ENCODE data around the gene SRRD.

The SRRD gene

GRCh38 chr22:26453812-26454500 lies 29.7 kb upstream of the SRRD start:
- DNase-seq (ENCODE audit: low spot score), result peak; percentile 74

DNA sequence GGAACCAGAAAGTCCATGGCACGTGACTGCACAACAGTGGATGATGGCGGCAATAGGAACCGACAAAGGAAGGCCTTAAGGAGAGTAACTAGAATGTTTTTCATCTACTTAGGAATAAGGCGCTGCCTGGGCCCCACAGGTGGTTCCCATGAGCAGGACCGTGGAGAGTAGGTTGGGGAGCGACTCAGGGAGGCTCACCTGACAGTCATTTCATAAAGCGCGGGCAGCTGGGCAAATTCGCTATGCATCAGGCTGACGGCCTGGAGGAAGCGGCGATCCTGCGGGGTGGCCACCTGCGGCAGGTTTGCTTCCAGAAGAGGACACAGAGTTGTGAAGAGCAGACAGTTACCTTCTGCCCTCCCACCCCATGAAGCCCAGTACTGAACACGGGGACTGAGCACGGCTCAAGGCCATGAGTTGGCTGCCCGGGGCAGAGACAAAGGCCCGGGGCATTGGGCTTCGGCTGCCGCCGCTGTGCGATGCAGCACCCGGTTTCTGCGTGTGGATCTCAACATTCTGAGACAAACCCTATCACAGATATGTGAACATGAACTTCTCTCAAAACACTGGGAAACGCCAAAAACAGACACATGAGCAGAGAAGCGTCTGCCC lies 25.9 kb upstream of the SRRD start:
- no peak for DNase-seq (ENCODE audit: low spot score)

GRCh38 chr22:26460202-26460601 lies 23.5 kb upstream of the SRRD start:
- no peak for DNase-seq (ENCODE audit: low spot score)

- DNase-seq (ENCODE audit: low spot score), result peak; percentile 78
Measured at GRCh38 chr22:26461188-26461810, 22.4 kb upstream of the SRRD start.

GRCh38 chr22:26462051-26462450 lies 21.6 kb upstream of the SRRD start:
- no peak for DNase-seq (ENCODE audit: low spot score)

DNA sequence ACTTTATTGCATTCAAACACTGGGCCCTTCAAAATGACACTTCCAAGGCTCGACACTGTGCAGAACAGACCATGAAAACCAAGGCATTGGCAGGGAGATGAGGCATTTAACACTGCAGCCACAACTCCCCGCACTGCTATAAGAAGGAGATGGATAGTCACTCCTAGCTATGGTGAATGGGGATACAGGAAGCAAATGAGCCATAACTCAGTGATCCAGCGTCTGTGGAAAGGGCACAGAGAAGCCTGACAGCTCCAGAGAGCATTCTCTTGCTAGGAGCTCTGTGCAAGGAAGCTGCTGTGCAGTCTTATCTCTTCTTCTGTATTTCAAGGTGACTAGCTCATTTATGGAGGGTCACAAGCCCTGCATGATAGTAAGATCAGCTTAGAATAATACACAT lies 21.0 kb upstream of the SRRD start:
- DNase-seq (ENCODE audit: low spot score), result no peak

GRCh38 chr22:26463101-26463661 lies 20.5 kb upstream of the SRRD start:
- no peak for DNase-seq (ENCODE audit: low spot score)

GRCh38 chr22:26463688-26464087 lies 20.0 kb upstream of the SRRD start:
- DNase-seq (ENCODE audit: low spot score), result no peak

DNA sequence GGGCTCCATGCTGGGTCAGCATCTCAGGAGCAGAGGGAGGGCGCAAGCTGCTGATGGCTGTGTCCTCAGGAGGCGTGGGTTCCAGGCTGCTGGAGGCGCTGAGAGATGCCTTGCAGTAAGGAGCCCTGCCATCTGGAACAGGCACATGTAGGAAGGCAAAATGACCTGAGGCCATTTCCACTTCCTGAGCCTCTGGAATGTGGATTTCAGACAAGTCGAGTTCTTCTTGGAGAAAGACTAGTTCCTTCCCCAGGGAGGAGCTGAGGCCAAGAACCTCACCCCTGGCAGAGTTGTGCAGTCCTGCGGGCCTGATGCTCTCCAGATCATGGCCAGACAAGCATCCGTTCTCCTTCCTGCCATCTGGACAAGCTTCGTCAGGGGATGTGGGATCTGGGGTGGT lies 19.4 kb upstream of the SRRD start:
- no peak for DNase-seq (ENCODE audit: low spot score)

GRCh38 chr22:26466196-26466595 lies 17.5 kb upstream of the SRRD start:
- DNase-seq (ENCODE audit: low spot score), result peak; percentile 99

- DNase-seq (ENCODE audit: low spot score), result no peak
Measured at GRCh38 chr22:26470807-26471206, 12.9 kb upstream of the SRRD start.

DNA sequence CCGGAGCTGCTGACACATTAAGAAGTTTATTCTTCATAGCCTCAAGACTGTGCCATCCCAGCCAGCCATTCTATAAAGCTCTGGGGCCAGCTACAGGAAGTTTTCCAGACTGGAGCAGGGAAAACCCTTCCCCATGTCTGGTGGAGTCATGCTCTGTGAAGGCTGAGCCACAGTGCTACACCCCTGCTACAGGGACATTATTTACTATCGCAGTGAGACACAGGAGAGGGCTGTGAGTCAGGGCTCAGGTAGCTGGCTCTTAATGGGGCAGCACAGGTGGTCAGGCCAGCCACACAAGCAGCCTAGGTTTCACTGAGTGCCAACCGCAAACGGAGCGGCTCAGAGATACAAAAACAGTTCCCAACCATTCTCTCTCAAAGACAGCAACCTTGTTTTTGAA lies 12.2 kb upstream of the SRRD start:
- peak; percentile 60 for DNase-seq (ENCODE audit: low spot score)

- DNase-seq (ENCODE audit: low spot score), result no peak
Measured at GRCh38 chr22:26474682-26475081, 9.0 kb upstream of the SRRD start.

- no peak for DNase-seq (ENCODE audit: low spot score)
Measured at GRCh38 chr22:26476705-26477340, 6.9 kb upstream of the SRRD start.

DNA sequence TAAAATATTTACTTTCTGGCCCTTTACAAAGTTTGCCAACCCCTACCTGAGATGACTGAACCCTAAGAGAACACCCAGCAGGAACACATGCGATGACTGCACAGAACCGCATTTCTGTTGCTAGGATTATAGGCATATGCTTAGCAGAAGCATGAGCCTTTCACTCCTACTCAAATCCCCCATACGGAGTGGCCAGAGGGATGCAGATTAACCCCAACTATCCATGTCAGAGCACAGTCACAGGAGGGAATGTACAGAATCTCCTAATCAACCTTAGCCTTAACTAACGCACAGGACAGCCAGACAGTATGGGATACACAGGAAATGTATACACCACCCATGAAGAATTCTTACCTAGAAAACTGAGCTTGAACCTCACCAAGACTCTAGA lies 6.3 kb upstream of the SRRD start:
- DNase-seq (ENCODE audit: low spot score), result peak; percentile 58

GRCh38 chr22:26479043-26479791 lies 4.5 kb upstream of the SRRD start:
- peak; percentile 82 for DNase-seq (ENCODE audit: low spot score)

DNA sequence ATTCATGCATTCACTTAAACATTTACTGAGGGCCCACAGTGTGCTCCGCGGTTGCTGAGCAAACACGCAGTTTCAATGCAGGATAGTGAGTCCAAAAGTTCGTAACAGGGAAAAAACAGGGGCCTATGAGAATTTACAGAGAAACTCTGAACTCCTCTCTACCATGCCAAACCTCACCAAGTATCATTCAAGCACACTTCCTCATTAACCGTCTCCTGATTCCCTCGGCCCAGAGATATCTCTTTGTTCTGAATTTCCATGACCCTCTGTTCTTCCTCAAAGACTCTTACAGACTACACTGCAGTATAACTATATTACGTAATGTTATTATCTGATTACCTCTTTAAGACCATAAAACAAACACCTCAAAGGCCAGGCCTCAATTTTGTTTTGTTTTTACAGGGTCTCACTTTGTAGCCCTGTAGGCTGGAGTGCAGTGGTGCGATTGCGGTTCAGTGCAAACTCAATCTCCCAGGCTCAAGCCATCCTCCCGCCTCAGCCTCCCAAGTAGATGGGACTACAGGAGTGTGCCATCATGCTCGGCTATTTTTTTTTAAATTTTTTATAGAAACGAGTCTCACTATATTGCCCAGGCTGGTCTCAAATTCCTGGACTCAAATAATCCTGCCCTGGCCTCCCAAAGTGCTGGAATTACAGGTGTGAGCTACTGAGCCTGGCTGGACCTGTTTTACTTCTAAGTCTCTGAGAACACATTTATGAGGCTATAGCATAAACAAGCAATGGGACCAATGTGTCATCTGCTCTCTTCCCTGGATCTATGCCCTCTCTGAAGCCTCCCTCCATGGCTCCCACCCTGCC lies 3.7 kb upstream of the SRRD start:
- no peak for DNase-seq (ENCODE audit: low spot score)

- DNase-seq (ENCODE audit: low spot score), result no peak
Measured at GRCh38 chr22:26480611-26480932, 3.1 kb upstream of the SRRD start.

GRCh38 chr22:26481112-26481693 lies 2.5 kb upstream of the SRRD start:
- no peak for DNase-seq (ENCODE audit: low spot score)

DNA sequence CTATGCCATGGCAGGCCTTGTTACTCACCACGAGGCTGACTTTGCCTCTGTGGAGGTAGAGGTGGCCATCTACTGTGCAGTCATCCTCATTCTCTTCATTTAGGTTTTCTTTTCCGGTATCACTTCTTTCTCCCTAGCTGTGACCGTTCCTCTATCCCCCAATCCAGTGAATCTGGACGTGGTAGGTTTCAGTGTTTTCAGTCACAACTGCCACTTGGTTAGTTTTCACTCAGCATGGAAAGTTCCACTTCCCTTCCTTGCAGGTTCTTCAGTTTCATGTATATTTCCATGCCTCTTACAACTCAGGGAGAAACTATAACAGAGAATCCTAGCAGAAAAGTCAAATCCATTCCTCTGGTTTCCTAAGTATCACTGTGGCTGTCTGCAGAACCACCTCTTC lies 2.0 kb upstream of the SRRD start:
- no peak for DNase-seq (ENCODE audit: low spot score)

GRCh38 chr22:26482161-26482560 lies 1.5 kb upstream of the SRRD start:
- no peak for DNase-seq (ENCODE audit: low spot score)
